ENCODE results near the gene HIVEP1.
"Not testable (repeated sequence)": the region's sequence is repeated elsewhere in the genome, so short reads cannot be mapped to it uniquely, and the experiment has no call there.

HIVEP1 gene

DNA sequence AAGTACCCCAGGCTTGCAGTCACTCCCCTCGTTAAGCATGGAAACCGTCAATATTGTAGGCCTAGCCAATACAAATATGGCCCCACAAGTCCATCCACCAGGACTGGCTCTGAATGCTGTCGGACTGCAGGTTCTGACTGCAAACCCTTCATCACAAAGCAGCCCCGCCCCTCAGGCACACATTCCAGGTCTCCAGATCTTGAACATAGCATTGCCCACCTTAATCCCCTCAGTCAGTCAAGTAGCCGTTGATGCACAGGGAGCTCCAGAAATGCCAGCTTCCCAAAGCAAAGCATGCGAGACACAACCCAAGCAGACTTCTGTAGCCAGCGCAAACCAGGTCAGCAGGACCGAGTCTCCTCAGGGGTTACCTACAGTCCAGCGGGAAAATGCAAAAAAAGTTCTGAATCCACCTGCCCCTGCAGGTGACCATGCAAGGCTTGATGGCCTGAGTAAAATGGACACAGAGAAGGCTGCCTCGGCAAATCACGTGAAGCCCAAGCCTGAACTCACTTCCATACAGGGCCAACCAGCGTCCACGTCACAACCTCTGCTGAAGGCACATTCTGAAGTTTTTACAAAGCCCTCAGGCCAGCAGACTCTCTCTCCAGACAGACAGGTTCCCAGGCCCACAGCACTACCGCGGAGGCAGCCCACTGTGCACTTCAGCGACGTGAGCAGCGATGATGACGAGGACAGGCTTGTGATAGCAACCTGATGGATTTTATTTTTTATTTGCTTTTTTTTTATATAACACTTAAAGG lies 151.8 kb downstream of the HIVEP1 start:
- no peak for DNase-seq

GRCh38 chr6:12164508-12164770 lies 152.3 kb downstream of the HIVEP1 start:
- DNase-seq, result no peak

DNA sequence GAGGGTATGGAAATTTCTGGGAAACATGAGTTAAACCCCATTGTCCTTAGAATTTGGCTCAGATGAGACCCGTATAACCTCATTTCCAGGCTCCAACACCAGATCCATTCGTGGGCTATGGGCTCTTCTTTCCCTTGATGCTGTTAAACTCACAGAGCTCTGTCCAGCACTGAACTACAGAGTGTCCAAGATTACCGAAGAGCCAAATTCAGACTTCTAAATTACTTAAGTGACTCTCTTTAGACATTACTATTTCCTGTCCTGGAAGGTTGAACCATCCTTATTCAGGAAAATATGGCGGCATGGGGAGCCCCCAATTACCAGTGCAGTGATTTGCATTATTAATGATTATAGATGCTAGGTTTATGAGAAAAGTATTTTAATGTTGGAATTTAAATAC lies 153.2 kb downstream of the HIVEP1 start:
- no peak for DNase-seq

- no peak for DNase-seq
Observed at GRCh38 chr6:12165722-12166280, 153.7 kb downstream of the HIVEP1 start.

DNA sequence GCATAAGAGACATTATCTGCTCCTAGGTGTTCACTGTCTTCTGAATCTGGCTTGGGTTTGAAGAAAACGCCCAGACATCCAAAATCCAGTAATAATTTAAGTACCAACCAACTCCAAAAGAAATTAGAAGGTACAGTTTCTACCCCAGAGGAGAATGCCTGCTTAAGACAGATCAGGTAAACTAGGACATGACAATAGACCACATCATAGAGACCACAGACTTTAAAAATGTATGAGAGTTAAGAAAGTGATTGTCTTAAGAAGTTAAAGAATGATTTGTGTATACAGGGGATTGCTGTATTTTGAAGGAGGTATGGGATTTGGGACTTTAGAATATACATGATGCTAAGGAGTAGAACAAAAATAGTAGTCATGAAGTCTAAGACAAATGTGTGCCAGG lies 157.3 kb downstream of the HIVEP1 start:
- DNase-seq, result no peak

GRCh38 chr6:12170351-12171092 lies 158.4 kb downstream of the HIVEP1 start:
- DNase-seq, result no peak

DNA sequence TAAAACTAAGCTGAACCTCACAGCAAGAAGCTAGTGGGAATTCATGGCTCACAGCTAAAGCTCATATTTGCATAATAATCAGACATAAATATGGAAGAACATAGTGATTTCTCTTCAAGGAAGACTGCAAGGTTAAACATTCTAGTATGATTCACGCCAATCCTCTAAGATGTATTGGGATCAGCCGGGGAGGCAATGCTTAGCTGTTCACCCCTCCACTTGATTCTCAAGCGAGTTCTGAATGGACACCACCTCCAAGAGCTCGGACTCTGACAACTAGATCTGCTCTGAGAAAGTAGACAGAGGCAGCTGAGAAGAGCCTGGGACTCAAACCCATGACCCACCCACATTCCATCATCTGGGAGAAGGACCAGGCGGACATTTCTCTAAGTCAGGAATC lies 159.6 kb downstream of the HIVEP1 start:
- DNase-seq, result no peak

GRCh38 chr6:12172572-12172971 lies 160.5 kb downstream of the HIVEP1 start:
- no peak for DNase-seq

DNA sequence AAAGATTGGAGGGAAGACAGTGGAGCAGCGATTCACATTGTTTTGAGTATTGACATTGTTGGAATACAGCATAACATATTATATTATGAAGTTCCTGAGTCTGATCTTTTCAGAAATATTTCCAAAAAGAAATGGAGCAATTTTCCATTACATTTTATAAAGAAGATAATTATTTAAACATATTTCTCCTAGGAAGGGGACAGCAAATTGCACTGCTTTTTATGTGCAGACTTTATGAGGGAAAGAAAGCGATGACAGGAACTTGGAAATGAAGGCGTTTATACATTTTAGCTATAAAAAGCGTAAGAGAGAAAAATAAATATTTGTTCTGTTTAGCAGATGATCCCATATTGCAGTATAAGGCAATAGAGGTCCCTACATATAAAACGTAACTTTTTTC lies 161.1 kb downstream of the HIVEP1 start:
- no peak for DNase-seq

DNA sequence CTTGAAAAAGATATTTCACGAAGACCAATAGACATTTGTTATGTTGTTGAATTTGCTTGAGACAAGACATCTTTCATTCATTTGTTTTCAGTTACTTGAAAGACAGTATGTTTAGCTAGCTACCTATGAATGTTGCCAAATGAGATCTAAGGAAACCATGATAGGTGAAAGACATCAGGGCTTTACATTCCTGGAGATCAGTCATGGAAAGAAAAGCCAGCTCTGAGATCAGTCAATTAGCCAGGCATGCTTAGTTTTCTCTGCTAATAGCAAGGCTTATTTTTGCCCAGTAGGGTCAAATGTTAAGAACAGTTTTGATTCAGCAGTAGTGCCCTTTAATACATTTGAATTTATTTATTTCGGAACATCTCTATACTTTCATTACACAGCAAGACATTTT lies 161.5 kb downstream of the HIVEP1 start:
- no peak for DNase-seq

DNA sequence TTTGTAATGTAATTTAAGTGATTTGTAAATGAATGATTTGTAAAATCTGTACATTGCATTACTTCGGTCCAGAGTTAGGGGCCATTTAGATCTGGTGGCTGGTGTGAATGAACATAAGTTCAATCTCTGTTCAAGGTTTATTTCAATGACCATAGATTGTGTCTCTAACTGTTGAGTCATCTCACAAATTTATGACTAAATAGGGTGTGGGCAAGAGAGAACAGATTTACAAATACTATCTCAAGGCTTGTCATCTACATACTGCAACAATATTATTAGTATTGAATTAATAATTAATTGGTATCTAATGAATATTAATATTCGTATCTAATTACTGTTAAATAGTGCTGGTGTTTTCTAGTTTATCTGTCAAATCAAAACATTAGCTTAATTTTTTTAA lies 162.8 kb downstream of the HIVEP1 start:
- DNase-seq, result no peak

DNA sequence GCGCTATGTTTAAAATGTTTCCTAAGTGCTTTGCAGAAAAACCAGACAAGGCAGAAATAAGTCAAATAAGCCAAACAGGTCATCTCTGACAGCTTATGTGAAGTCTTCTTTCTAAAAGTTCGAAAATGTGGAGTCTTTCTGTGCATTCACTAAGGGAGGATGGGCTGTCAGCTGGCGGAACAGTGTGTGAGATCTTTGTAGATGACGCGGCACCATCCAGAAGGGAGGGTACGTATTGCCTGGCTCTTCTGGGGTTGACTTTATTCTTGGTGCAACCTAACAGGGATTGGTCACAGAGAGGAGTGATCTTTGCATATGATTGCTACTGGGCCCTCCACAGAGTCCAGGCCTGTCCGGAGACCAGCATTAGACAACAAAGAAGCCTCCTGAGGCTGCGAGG lies 163.5 kb downstream of the HIVEP1 start:
- DNase-seq, result no peak

- not testable (repeated sequence) for DNase-seq
Observed at GRCh38 chr6:12176782-12177181, 164.7 kb downstream of the HIVEP1 start.

GRCh38 chr6:12178521-12178920 lies 166.4 kb downstream of the HIVEP1 start:
- DNase-seq, result no peak

GRCh38 chr6:12181481-12181880 lies 169.4 kb downstream of the HIVEP1 start:
- DNase-seq, result no peak

GRCh38 chr6:12182676-12183075 lies 170.6 kb downstream of the HIVEP1 start:
- no peak for DNase-seq

- DNase-seq, result no peak
Observed at GRCh38 chr6:12185081-12185673, 173.1 kb downstream of the HIVEP1 start.

GRCh38 chr6:12186528-12186927 lies 174.4 kb downstream of the HIVEP1 start:
- DNase-seq, result no peak

GRCh38 chr6:12189150-12189549 lies 177.0 kb downstream of the HIVEP1 start:
- no peak for DNase-seq

- no peak for DNase-seq
Observed at GRCh38 chr6:12189661-12190060, 177.5 kb downstream of the HIVEP1 start.

DNA sequence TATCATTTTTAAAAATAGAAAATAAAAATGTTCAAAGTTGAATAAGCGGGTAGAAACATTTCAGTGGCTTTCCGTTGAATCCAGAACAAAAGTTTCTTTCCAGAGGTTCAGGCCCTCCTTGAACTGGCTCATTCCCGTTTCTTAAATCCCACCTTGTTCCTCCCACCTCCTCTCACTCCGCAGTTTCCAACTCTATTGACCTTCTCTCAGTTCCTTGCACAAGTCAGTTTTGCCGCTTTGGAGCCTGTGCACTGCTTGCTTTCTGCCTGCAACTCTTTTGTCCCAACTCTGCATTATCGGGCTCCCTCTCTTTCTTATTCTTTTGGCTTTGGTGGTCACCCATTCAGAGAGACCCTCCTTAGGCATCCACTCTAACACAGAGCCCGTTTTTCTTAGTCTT lies 178.1 kb downstream of the HIVEP1 start:
- no peak for DNase-seq

GRCh38 chr6:12196326-12196936 lies 184.3 kb downstream of the HIVEP1 start:
- DNase-seq, result no peak

- DNase-seq, result no peak
Observed at GRCh38 chr6:12198851-12199250, 186.7 kb downstream of the HIVEP1 start.

Data from activated CD4-positive, CD25-positive, alpha-beta regulatory T cell treated with anti-CD3 and anti-CD28 coated beads, Interleukin-2, amount 50 U/mL, for 72 hours (primary cell).